Activated T-cell treated with anti-CD3 and anti-CD28 coated beads for 48 hours (primary cell): ENCODE results near the gene EMC9.
"Not testable (repeated sequence)": the region's sequence is repeated elsewhere in the genome, so short reads cannot be mapped to it uniquely, and the experiment has no call there.

ENCODE experiments used
- DNase-seq: peaks from one replicate; pipeline ENCODE4 v3.0.0-alpha.2; 2020; ENCODE audit warnings: low read depth

The EMC9 gene

GRCh38 chr14:24108336-24108874 lies 33.0 kb downstream of the EMC9 start:
- DNase-seq, result no peak

GRCh38 chr14:24106672-24107271 lies 34.6 kb downstream of the EMC9 start:
- DNase-seq, result no peak

- not testable (repeated sequence) for DNase-seq
Observed at GRCh38 chr14:24105609-24106239, 35.7 kb downstream of the EMC9 start.

- DNase-seq, result no peak
Observed at GRCh38 chr14:24103451-24103850, 37.9 kb downstream of the EMC9 start.

- DNase-seq, result no peak
Observed at GRCh38 chr14:24102357-24103048, 38.9 kb downstream of the EMC9 start.

GRCh38 chr14:24100982-24101494 lies 40.4 kb downstream of the EMC9 start:
- DNase-seq, result no peak

GRCh38 chr14:24100197-24100981 lies 41.0 kb downstream of the EMC9 start:
- no peak for DNase-seq

GRCh38 chr14:24098927-24099813 lies 42.2 kb downstream of the EMC9 start:
- DNase-seq, result no peak

GRCh38 chr14:24098229-24098926 lies 43.0 kb downstream of the EMC9 start:
- no peak for DNase-seq

- DNase-seq, result no peak
Observed at GRCh38 chr14:24096545-24097181, 44.7 kb downstream of the EMC9 start.

- DNase-seq, result peak; percentile 63
Observed at GRCh38 chr14:24095271-24096068, 45.9 kb downstream of the EMC9 start.

- DNase-seq, result no peak
Observed at GRCh38 chr14:24094841-24095270, 46.5 kb downstream of the EMC9 start.

- DNase-seq, result peak; percentile 85
Observed at GRCh38 chr14:24093901-24094840, 47.2 kb downstream of the EMC9 start, which contains the start of gene PCK2. Gene PCK2, plus strand, starts transcription at chr14:24094311. Its CDS starts 95 bp downstream, at chr14:24094406.

GRCh38 chr14:24093207-24093900 lies 48.0 kb downstream of the EMC9 start:
- DNase-seq, result no peak

- no peak for DNase-seq
Observed at GRCh38 chr14:24092505-24093206, 48.7 kb downstream of the EMC9 start.

- no peak for DNase-seq
Observed at GRCh38 chr14:24092110-24092504, 49.3 kb downstream of the EMC9 start.

GRCh38 chr14:24089890-24090289 lies 51.5 kb downstream of the EMC9 start:
- DNase-seq, result no peak
